GM23338 (cell line): Measurements from ENCODE around the gene PSMB11. TPM values are rescaled to one million over a fixed set of nuclear protein-coding genes. Genes with fewer than 3 reads are reported as not detected.

ENCODE experiments used
- ATAC-seq: fragments of 200-7000 bp; cut with Tn5 transposase; 3 replicates; pipeline ENCODE4 v1.9.1; 2020
- DNase-seq: peaks from one replicate; pipeline ENCODE4 v3.0.0-alpha.2; 2015; ENCODE audit warnings: low spot score
- H2AFZ ChIP-seq: fragments of 200-600 bp; sonication (generic); 2 replicates; pipeline ENCODE4 v1.8.0; 2016; ENCODE audit warnings: antibody characterized with exemption, mild to moderate bottlenecking, moderate library complexity
- H3F3A ChIP-seq: fragments of 200-600 bp; sonication (generic); replicated peaks from 2 replicates; pipeline ENCODE4 v1.8.0; 2017; ENCODE audit warnings: antibody characterized with exemption, mixed run types, low read depth
- H3K27ac ChIP-seq: fragments of 200-600 bp; sonication (generic); 2 replicates; pipeline ENCODE4 v1.6.1; 2016; ENCODE audit warnings: low read depth
- H3K27me3 ChIP-seq: fragments of 200-600 bp; sonication (generic); 2 replicates; pipeline ENCODE4 v1.8.0; 2016; ENCODE audit warnings: mild to moderate bottlenecking, mixed run types, moderate library complexity; ENCODE audit not compliant: insufficient read depth
- H3K36me3 ChIP-seq: fragments of 200-600 bp; sonication (generic); 2 replicates; pipeline ENCODE4 v1.8.0; 2016; ENCODE audit warnings: mild to moderate bottlenecking; ENCODE audit not compliant: insufficient read depth
- H3K4me1 ChIP-seq: fragments of 200-600 bp; sonication (generic); 2 replicates; pipeline ENCODE4 v1.8.0; 2016; ENCODE audit warnings: mild to moderate bottlenecking, moderate library complexity; ENCODE audit not compliant: insufficient read depth
- H3K4me2 ChIP-seq: fragments of 200-600 bp; sonication (generic); 2 replicates; pipeline ENCODE4 v1.7.1; 2017; ENCODE audit warnings: mixed run types
- H3K4me3 ChIP-seq: fragments of 200-600 bp; sonication (generic); 2 replicates; pipeline ENCODE4 v1.6.1; 2016; ENCODE audit warnings: mixed run types
- H3K79me2 ChIP-seq: fragments of 200-600 bp; sonication (generic); replicated peaks from 2 replicates; pipeline ENCODE4 v1.8.0; 2017; ENCODE audit warnings: mild to moderate bottlenecking; ENCODE audit not compliant: insufficient read depth
- H3K9me2 ChIP-seq: fragments of 200-600 bp; sonication (generic); 2 replicates; pipeline ENCODE4 v1.8.0; 2017; ENCODE audit not compliant: insufficient read depth
- H4K20me1 ChIP-seq: fragments of 200-600 bp; sonication (generic); replicated peaks from 2 replicates; pipeline ENCODE4 v1.8.0; 2017; ENCODE audit warnings: mild to moderate bottlenecking; ENCODE audit not compliant: insufficient read depth
- H3K27ac Mint-ChIP-seq: 2 replicates; pipeline ENCODE4 v1.8.0; 2020; ENCODE audit warnings: inconsistent platforms, mild to moderate bottlenecking, moderate library complexity, mixed read lengths
- H3K27me3 Mint-ChIP-seq: 3 replicates; pipeline ENCODE4 v1.8.0; 2022; ENCODE audit warnings: low read depth, mild to moderate bottlenecking, moderate library complexity, mixed read lengths, inconsistent platforms; ENCODE audit not compliant: insufficient read depth, poor library complexity
- H3K36me3 Mint-ChIP-seq: 3 replicates; pipeline ENCODE4 v1.8.0; 2021; ENCODE audit warnings: low read depth, mild to moderate bottlenecking, inconsistent platforms, moderate library complexity, mixed read lengths
- H3K4me1 Mint-ChIP-seq: 3 replicates; pipeline ENCODE4 v1.8.0; 2020; ENCODE audit warnings: mild to moderate bottlenecking, inconsistent platforms, mixed read lengths
- H3K4me3 Mint-ChIP-seq: 3 replicates; pipeline ENCODE4 v1.8.0; 2021; ENCODE audit warnings: moderate library complexity, mild to moderate bottlenecking, inconsistent platforms, mixed read lengths
- H3K9me3 Mint-ChIP-seq: 3 replicates; pipeline ENCODE4 v1.8.0; 2020; ENCODE audit warnings: moderate library complexity, mild to moderate bottlenecking, inconsistent platforms, mixed read lengths
- CREB1 ChIP-seq: fragments of 250-450 bp; sonication (Bioruptor Pico); IDR thresholded peaks from 2 replicates; pipeline ENCODE4 v1.5.0; 2020; ENCODE audit warnings: low read depth, mild to moderate bottlenecking, moderate library complexity
- EZH2 ChIP-seq: fragments of 200-600 bp; sonication (generic); IDR thresholded peaks from one replicate; pipeline ENCODE4 v1.8.0; 2017; ENCODE audit warnings: antibody characterized with exemption, mild to moderate bottlenecking, low read depth; ENCODE audit not compliant: unreplicated experiment
- EZH2phosphoT487 ChIP-seq: fragments of 200-600 bp; sonication (generic); IDR thresholded peaks from one replicate; pipeline ENCODE4 v1.8.1; 2018; ENCODE audit warnings: antibody characterized with exemption; ENCODE audit not compliant: unreplicated experiment
- JUNB ChIP-seq: IDR thresholded peaks from one replicate; pipeline ENCODE4 v1.6.1; 2016; ENCODE audit warnings: antibody characterized with exemption; ENCODE audit not compliant: unreplicated experiment
- NANOG ChIP-seq: IDR thresholded peaks from 2 replicates; pipeline ENCODE4 v1.6.1; 2016; ENCODE audit warnings: antibody characterized with exemption, borderline replicate concordance
- POLR2AphosphoS5 ChIP-seq: IDR thresholded peaks from 2 replicates; pipeline ENCODE4 v1.6.1; 2016; ENCODE audit warnings: antibody characterized with exemption, low read depth
- ZNF114 ChIP-seq: fragments of 250-450 bp; sonication (Bioruptor Pico); IDR thresholded peaks from 2 replicates; pipeline ENCODE4 v1.5.0; 2020; ENCODE audit warnings: mild to moderate bottlenecking, moderate library complexity
- ZNF331 ChIP-seq: fragments of 250-450 bp; sonication (Bioruptor Pico); IDR thresholded peaks from 2 replicates; pipeline ENCODE4 v1.5.0; 2020; ENCODE audit warnings: low read depth, mild to moderate bottlenecking, moderate library complexity
- polyA plus RNA-seq: library from polyadenylated mRNA; unstranded; fragments of >200 nt; fragmentation: Nextera tagmentation; extraction: Ambion mirVana; gene quantifications from 2 replicates; pipeline ENCODE4 v1.2.1, GENCODE V29; 2016
- total RNA-seq: library from RNA; depleted of rRNA; stranded (reverse); fragments of >200 nt; shearing (Covaris generic); gene quantifications from 2 replicates; pipeline ENCODE4 v1.2.3, GENCODE V29; 2014
- TF ChIP-seq, protein P1 (sequence below), 2 experiments: fragments of 200-600 bp in 1 of 2; sonication (generic) in 1 of 2; conservative IDR thresholded peaks; 2 replicates each; pipeline versions ENCODE4 v1.5.1 to v1.6.1; 2016 to 2017; ENCODE audit warnings: antibody characterized with exemption in 2 of 2, low read depth in 2 of 2, mild to moderate bottlenecking in 2 of 2, moderate library complexity in 1 of 2
- TF ChIP-seq, protein P2 (sequence below): IDR thresholded peaks from 2 replicates; pipeline ENCODE4 v1.6.1; 2016; ENCODE audit warnings: antibody characterized with exemption
- TF ChIP-seq, protein P3 (sequence below): fragments of 250-450 bp; sonication (Bioruptor Pico); IDR thresholded peaks from 2 replicates; pipeline ENCODE4 v1.5.0; 2020; ENCODE audit warnings: mild to moderate bottlenecking, moderate library complexity
- TF ChIP-seq, protein P4 (sequence below): IDR thresholded peaks from one replicate; pipeline ENCODE4 v1.6.1; 2018; ENCODE audit warnings: antibody characterized with exemption; ENCODE audit not compliant: unreplicated experiment

Gene PSMB11
- total and polyA plus RNA-seq, 2 experiments from 2014 or later = 0.07 TPM; not detected in 1

DNA sequence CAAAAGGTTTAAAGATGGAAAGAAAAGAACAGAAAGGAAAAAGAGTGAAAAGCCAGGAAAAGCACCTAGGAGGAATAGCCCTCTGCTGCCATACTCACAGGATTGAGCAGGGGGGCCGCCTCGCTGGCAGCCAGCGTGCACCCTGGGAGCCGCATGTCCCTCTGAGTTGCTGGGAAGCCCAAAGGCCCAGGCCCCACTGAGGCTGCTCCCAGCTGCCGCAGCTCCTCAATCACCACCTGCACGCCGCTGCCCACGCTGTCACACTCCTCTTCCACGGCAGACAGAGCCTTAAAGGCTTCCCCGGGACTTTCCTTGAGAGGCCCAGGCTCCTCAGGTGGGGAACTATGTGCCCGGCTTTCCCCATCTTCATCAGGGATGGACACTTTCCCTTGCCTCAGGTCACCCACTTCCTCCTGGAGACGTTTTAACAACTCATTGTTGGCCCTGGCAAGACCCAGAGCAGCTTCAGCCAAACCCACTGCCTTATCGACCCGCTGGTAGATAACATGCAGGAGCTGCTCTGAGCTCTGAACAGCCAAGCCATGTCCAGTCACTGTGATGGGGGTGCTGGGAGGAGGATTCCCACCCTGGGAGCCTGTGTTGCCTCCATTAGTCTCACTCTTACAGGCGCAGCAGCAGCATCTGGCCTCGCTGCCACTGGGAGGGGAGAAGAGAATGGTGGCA lies 43.5 kb upstream of the PSMB11 start:
- Histone ChIP-seq H3K79me2 (no peaks in the 10 kb centered on the region), H3K4me2 (no peak overlapping the region), H3K36me3 (no peaks in the 10 kb centered on the region), H3K9me2 (no peaks in the 10 kb centered on the region), H3K27ac (no peak overlapping the region), H2AFZ (no peak overlapping the region), H3K4me1 (0 out of 2 replicates have a peak, but pooled peaks cover 3% of the 10 kb centered on the region), H3F3A (0 out of 2 replicates have a peak, but pooled peaks cover 3% of the 10 kb centered on the region), H3K4me3 (no peak overlapping the region), H4K20me1 (no peaks in the 10 kb centered on the region), H3K27me3 (no peaks in the 10 kb centered on the region)
- Mint-ChIP-seq H3K9me3 (no peaks in the 10 kb centered on the region), H3K4me3 (no peak overlapping the region), H3K27me3 (no peaks in the 10 kb centered on the region), H3K27ac (no peak overlapping the region), H3K36me3 (no peaks in the 10 kb centered on the region), H3K4me1 (peaks cover 7% of the 10 kb centered on the region)
- ATAC-seq (no peak), DNase-seq (no peak)
- TF ChIP-seq, protein P1, sequence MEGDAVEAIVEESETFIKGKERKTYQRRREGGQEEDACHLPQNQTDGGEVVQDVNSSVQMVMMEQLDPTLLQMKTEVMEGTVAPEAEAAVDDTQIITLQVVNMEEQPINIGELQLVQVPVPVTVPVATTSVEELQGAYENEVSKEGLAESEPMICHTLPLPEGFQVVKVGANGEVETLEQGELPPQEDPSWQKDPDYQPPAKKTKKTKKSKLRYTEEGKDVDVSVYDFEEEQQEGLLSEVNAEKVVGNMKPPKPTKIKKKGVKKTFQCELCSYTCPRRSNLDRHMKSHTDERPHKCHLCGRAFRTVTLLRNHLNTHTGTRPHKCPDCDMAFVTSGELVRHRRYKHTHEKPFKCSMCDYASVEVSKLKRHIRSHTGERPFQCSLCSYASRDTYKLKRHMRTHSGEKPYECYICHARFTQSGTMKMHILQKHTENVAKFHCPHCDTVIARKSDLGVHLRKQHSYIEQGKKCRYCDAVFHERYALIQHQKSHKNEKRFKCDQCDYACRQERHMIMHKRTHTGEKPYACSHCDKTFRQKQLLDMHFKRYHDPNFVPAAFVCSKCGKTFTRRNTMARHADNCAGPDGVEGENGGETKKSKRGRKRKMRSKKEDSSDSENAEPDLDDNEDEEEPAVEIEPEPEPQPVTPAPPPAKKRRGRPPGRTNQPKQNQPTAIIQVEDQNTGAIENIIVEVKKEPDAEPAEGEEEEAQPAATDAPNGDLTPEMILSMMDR (conservative IDR thresholded peaks at IDR 0.05; ENCODE audit: low read depth in 2 of 2) = no peak
- TF ChIP-seq, protein P2, sequence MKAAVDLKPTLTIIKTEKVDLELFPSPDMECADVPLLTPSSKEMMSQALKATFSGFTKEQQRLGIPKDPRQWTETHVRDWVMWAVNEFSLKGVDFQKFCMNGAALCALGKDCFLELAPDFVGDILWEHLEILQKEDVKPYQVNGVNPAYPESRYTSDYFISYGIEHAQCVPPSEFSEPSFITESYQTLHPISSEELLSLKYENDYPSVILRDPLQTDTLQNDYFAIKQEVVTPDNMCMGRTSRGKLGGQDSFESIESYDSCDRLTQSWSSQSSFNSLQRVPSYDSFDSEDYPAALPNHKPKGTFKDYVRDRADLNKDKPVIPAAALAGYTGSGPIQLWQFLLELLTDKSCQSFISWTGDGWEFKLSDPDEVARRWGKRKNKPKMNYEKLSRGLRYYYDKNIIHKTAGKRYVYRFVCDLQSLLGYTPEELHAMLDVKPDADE = no peak
- TF ChIP-seq, protein P3, sequence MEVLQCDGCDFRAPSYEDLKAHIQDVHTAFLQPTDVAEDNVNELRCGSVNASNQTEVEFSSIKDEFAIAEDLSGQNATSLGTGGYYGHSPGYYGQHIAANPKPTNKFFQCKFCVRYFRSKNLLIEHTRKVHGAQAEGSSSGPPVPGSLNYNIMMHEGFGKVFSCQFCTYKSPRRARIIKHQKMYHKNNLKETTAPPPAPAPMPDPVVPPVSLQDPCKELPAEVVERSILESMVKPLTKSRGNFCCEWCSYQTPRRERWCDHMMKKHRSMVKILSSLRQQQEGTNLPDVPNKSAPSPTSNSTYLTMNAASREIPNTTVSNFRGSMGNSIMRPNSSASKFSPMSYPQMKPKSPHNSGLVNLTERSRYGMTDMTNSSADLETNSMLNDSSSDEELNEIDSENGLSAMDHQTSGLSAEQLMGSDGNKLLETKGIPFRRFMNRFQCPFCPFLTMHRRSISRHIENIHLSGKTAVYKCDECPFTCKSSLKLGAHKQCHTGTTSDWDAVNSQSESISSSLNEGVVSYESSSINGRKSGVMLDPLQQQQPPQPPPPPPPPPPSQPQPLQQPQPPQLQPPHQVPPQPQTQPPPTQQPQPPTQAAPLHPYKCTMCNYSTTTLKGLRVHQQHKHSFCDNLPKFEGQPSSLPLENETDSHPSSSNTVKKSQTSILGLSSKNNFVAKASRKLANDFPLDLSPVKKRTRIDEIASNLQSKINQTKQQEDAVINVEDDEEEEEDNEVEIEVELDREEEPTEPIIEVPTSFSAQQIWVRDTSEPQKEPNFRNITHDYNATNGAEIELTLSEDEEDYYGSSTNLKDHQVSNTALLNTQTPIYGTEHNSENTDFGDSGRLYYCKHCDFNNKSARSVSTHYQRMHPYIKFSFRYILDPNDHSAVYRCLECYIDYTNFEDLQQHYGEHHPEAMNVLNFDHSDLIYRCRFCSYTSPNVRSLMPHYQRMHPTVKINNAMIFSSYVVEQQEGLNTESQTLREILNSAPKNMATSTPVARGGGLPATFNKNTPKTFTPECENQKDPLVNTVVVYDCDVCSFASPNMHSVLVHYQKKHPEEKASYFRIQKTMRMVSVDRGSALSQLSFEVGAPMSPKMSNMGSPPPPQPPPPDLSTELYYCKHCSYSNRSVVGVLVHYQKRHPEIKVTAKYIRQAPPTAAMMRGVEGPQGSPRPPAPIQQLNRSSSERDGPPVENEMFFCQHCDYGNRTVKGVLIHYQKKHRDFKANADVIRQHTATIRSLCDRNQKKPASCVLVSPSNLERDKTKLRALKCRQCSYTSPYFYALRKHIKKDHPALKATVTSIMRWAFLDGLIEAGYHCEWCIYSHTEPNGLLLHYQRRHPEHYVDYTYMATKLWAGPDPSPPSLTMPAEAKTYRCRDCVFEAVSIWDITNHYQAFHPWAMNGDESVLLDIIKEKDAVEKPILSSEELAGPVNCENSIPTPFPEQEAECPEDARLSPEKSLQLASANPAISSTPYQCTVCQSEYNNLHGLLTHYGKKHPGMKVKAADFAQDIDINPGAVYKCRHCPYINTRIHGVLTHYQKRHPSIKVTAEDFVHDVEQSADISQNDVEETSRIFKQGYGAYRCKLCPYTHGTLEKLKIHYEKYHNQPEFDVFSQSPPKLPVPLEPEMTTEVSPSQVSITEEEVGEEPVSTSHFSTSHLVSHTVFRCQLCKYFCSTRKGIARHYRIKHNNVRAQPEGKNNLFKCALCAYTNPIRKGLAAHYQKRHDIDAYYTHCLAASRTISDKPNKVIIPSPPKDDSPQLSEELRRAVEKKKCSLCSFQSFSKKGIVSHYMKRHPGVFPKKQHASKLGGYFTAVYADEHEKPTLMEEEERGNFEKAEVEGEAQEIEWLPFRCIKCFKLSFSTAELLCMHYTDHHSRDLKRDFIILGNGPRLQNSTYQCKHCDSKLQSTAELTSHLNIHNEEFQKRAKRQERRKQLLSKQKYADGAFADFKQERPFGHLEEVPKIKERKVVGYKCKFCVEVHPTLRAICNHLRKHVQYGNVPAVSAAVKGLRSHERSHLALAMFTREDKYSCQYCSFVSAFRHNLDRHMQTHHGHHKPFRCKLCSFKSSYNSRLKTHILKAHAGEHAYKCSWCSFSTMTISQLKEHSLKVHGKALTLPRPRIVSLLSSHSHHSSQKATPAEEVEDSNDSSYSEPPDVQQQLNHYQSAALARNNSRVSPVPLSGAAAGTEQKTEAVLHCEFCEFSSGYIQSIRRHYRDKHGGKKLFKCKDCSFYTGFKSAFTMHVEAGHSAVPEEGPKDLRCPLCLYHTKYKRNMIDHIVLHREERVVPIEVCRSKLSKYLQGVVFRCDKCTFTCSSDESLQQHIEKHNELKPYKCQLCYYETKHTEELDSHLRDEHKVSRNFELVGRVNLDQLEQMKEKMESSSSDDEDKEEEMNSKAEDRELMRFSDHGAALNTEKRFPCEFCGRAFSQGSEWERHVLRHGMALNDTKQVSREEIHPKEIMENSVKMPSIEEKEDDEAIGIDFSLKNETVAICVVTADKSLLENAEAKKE = no peak
- TF ChIP-seq POLR2AphosphoS5 (no peak), ZNF114 (no peak), CREB1 (CRISPR knock-in tag) (no peak), EZH2 (no peak), JUNB (no peak), NANOG (no peak), ZNF331 (CRISPR knock-in tag) (no peak), EZH2phosphoT487 (no peak)
- TF ChIP-seq, protein P4, sequence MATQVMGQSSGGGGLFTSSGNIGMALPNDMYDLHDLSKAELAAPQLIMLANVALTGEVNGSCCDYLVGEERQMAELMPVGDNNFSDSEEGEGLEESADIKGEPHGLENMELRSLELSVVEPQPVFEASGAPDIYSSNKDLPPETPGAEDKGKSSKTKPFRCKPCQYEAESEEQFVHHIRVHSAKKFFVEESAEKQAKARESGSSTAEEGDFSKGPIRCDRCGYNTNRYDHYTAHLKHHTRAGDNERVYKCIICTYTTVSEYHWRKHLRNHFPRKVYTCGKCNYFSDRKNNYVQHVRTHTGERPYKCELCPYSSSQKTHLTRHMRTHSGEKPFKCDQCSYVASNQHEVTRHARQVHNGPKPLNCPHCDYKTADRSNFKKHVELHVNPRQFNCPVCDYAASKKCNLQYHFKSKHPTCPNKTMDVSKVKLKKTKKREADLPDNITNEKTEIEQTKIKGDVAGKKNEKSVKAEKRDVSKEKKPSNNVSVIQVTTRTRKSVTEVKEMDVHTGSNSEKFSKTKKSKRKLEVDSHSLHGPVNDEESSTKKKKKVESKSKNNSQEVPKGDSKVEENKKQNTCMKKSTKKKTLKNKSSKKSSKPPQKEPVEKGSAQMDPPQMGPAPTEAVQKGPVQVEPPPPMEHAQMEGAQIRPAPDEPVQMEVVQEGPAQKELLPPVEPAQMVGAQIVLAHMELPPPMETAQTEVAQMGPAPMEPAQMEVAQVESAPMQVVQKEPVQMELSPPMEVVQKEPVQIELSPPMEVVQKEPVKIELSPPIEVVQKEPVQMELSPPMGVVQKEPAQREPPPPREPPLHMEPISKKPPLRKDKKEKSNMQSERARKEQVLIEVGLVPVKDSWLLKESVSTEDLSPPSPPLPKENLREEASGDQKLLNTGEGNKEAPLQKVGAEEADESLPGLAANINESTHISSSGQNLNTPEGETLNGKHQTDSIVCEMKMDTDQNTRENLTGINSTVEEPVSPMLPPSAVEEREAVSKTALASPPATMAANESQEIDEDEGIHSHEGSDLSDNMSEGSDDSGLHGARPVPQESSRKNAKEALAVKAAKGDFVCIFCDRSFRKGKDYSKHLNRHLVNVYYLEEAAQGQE = no peak
